ENCODE measurements around the gene SYNM. TPM values are rescaled to one million over a fixed set of nuclear protein-coding genes. Genes with fewer than 3 reads are reported as not detected.
A peak's percentile ranks its signal among the peaks of the same experiment; 100 is the strongest.

Gene SYNM
- total and polyA plus RNA-seq, 3 experiments from 2014 or later = 0.56 to 2.4 (median 2.3) TPM

- CTCF ChIA-PET = no interaction called here
These were observed 59.2 kb downstream of the SYNM start for GRCh38 chr15:99164119-99164518.

GRCh38 chr15:99165020-99165790, 60.3 kb downstream of the SYNM start:
- H3K9me3 Mint-ChIP-seq = no peaks in the 10 kb centered on the region
- no peaks in the 10 kb centered on the region for H3K36me3 Mint-ChIP-seq
- no peak overlapping the region for H3K27ac Mint-ChIP-seq
- Histone ChIP-seq H3K27ac (ENCODE audit: low read depth, low read length) (no peak overlapping the region), H3K9me3 (ENCODE audit: low read length) (no peaks in the 10 kb centered on the region), H3K36me3 (ENCODE audit: insufficient read depth, low read length) (no peaks in the 10 kb centered on the region), H3K4me1 (ENCODE audit: insufficient read depth, low read length) (no peaks in the 10 kb centered on the region), H3K4me3 (ENCODE audit: low read length) (no peak overlapping the region), H3K27me3 (ENCODE audit: insufficient read depth, low read length, poor library complexity, severe bottlenecking) (no peaks in the 10 kb centered on the region)
- no peak for DNase-seq
- ChIA-PET CTCF (no interaction called here), POLR2A (no interaction called here)
- peaks cover 0 to 7% (median 6%) of the 10 kb centered on the region in 3 donors for H3K4me1 Mint-ChIP-seq
- H3K27me3 Mint-ChIP-seq = no peaks in the 10 kb centered on the region
- H3K4me3 Mint-ChIP-seq = no peak overlapping the region

More at GRCh38 chr15:99164119-99164518, 59.2 kb downstream of the SYNM start:
- Mint-ChIP-seq H3K4me3 (no peak overlapping the region), H3K36me3 (no peaks in the 10 kb centered on the region), H3K4me1 (peaks cover 0 to 7% (median 6%) of the 10 kb centered on the region in 3 donors), H3K27me3 (peaks cover 0 to under 1% of the 10 kb centered on the region in 2 donors), H3K27ac (no peak overlapping the region), H3K9me3 (no peaks in the 10 kb centered on the region)
- Histone ChIP-seq H3K4me3 (ENCODE audit: low read length) (no peak overlapping the region), H3K4me1 (ENCODE audit: insufficient read depth, low read length) (no peaks in the 10 kb centered on the region), H3K36me3 (ENCODE audit: insufficient read depth, low read length) (no peaks in the 10 kb centered on the region), H3K27ac (ENCODE audit: low read depth, low read length) (no peak overlapping the region), H3K9me3 (ENCODE audit: low read length) (no peaks in the 10 kb centered on the region), H3K27me3 (ENCODE audit: insufficient read depth, low read length, poor library complexity, severe bottlenecking) (no peaks in the 10 kb centered on the region)
- POLR2A ChIA-PET = no interaction called here
- DNase-seq = no peak

GRCh38 chr15:99165956-99166689, 61.2 kb downstream of the SYNM start:
- no peaks in the 10 kb centered on the region for H3K36me3 Mint-ChIP-seq
- Histone ChIP-seq H3K27ac (ENCODE audit: low read depth, low read length) (no peak overlapping the region), H3K9me3 (ENCODE audit: low read length) (no peaks in the 10 kb centered on the region), H3K27me3 (ENCODE audit: insufficient read depth, low read length, poor library complexity, severe bottlenecking) (no peaks in the 10 kb centered on the region), H3K4me1 (ENCODE audit: insufficient read depth, low read length) (no peaks in the 10 kb centered on the region), H3K4me3 (ENCODE audit: low read length) (no peak overlapping the region), H3K36me3 (ENCODE audit: insufficient read depth, low read length) (no peaks in the 10 kb centered on the region)
- ChIA-PET POLR2A (no interaction called here), CTCF (no interaction called here)
- no peaks in the 10 kb centered on the region for H3K9me3 Mint-ChIP-seq
- H3K4me3 Mint-ChIP-seq = no peak overlapping the region
- H3K27me3 Mint-ChIP-seq = no peaks in the 10 kb centered on the region
- H3K27ac Mint-ChIP-seq = no peak overlapping the region
- no peak for DNase-seq
- H3K4me1 Mint-ChIP-seq = peaks cover 0 to 7% (median 6%) of the 10 kb centered on the region in 3 donors

GRCh38 chr15:99167201-99167600, 62.3 kb downstream of the SYNM start:
- Mint-ChIP-seq H3K27ac (no peak overlapping the region), H3K4me1 (peaks cover 0 to 7% (median 6%) of the 10 kb centered on the region in 3 donors), H3K27me3 (no peaks in the 10 kb centered on the region), H3K36me3 (no peaks in the 10 kb centered on the region), H3K4me3 (no peak overlapping the region), H3K9me3 (no peaks in the 10 kb centered on the region)
- no peaks in the 10 kb centered on the region for H3K9me3 ChIP-seq (ENCODE audit: low read length)
- no peak for DNase-seq
- no peaks in the 10 kb centered on the region for H3K27me3 ChIP-seq (ENCODE audit: insufficient read depth, low read length, poor library complexity, severe bottlenecking)
- H3K4me1 ChIP-seq (ENCODE audit: insufficient read depth, low read length) = no peaks in the 10 kb centered on the region
- no peaks in the 10 kb centered on the region for H3K36me3 ChIP-seq (ENCODE audit: insufficient read depth, low read length)
- ChIA-PET CTCF (no interaction called here), POLR2A (no interaction called here)
- no peak overlapping the region for H3K27ac ChIP-seq (ENCODE audit: low read depth, low read length)
- no peak overlapping the region for H3K4me3 ChIP-seq (ENCODE audit: low read length)

- H3K27ac Mint-ChIP-seq = no peak overlapping the region
- no peak for DNase-seq
- no peaks in the 10 kb centered on the region for H3K9me3 Mint-ChIP-seq
- H3K4me3 Mint-ChIP-seq = no peak overlapping the region
- peaks cover 0 to 7% (median 6%) of the 10 kb centered on the region in 3 donors for H3K4me1 Mint-ChIP-seq
- no peaks in the 10 kb centered on the region for H3K36me3 Mint-ChIP-seq
- Histone ChIP-seq H3K36me3 (ENCODE audit: insufficient read depth, low read length) (no peaks in the 10 kb centered on the region), H3K27ac (ENCODE audit: low read depth, low read length) (no peak overlapping the region), H3K4me1 (ENCODE audit: insufficient read depth, low read length) (no peaks in the 10 kb centered on the region), H3K9me3 (ENCODE audit: low read length) (no peaks in the 10 kb centered on the region), H3K27me3 (ENCODE audit: insufficient read depth, low read length, poor library complexity, severe bottlenecking) (no peaks in the 10 kb centered on the region), H3K4me3 (ENCODE audit: low read length) (no peak overlapping the region)
- ChIA-PET CTCF (no interaction called here), POLR2A (no interaction called here)
- H3K27me3 Mint-ChIP-seq = no peaks in the 10 kb centered on the region
These were observed 62.8 kb downstream of the SYNM start for GRCh38 chr15:99167640-99168039.

GRCh38 chr15:99168601-99169580, 64.0 kb downstream of the SYNM start:
- POLR2A ChIA-PET = no interaction called here
- no peaks in the 10 kb centered on the region for H3K36me3 Mint-ChIP-seq
- no peak for DNase-seq

GRCh38 chr15:99169769-99170311, 65.0 kb downstream of the SYNM start:
- POLR2A ChIA-PET = no interaction called here
- Mint-ChIP-seq H3K4me1 (no peaks in the 10 kb centered on the region), H3K27ac (no peak overlapping the region), H3K9me3 (no peaks in the 10 kb centered on the region), H3K27me3 (no peaks in the 10 kb centered on the region), H3K36me3 (no peaks in the 10 kb centered on the region), H3K4me3 (no peak overlapping the region)
- Histone ChIP-seq H3K27me3 (ENCODE audit: insufficient read depth, low read length, poor library complexity, severe bottlenecking) (no peaks in the 10 kb centered on the region), H3K27ac (ENCODE audit: low read depth, low read length) (no peak overlapping the region), H3K9me3 (ENCODE audit: low read length) (no peaks in the 10 kb centered on the region), H3K4me1 (ENCODE audit: insufficient read depth, low read length) (no peaks in the 10 kb centered on the region), H3K36me3 (ENCODE audit: insufficient read depth, low read length) (no peaks in the 10 kb centered on the region), H3K4me3 (ENCODE audit: low read length) (no peak overlapping the region)
- CTCF ChIA-PET = no interaction called here
- no peak for DNase-seq

More at GRCh38 chr15:99168601-99169580, 64.0 kb downstream of the SYNM start:
- CTCF ChIA-PET = no interaction called here
- Mint-ChIP-seq H3K27ac (peak overlapping the region in 1 of 8 donors; percentile 45), H3K4me1 (no peaks in the 10 kb centered on the region), H3K4me3 (no peak overlapping the region), H3K9me3 (no peaks in the 10 kb centered on the region), H3K27me3 (no peaks in the 10 kb centered on the region)
- H3K36me3 ChIP-seq (ENCODE audit: insufficient read depth, low read length) = no peaks in the 10 kb centered on the region
- H3K9me3 ChIP-seq (ENCODE audit: low read length) = no peaks in the 10 kb centered on the region
- H3K27me3 ChIP-seq (ENCODE audit: insufficient read depth, low read length, poor library complexity, severe bottlenecking) = no peaks in the 10 kb centered on the region
- H3K4me1 ChIP-seq (ENCODE audit: insufficient read depth, low read length) = no peaks in the 10 kb centered on the region
- no peak overlapping the region for H3K27ac ChIP-seq (ENCODE audit: low read depth, low read length)
- H3K4me3 ChIP-seq (ENCODE audit: low read length) = no peak overlapping the region

All from CD8-positive, alpha-beta memory T cell (primary cell).